RWPE2 (cell line): ENCODE measurements around the gene PTPRC.

Source experiments
- ATAC-seq: fragments of 200-7000 bp; cut with Tn5 transposase; 3 replicates; pipeline ENCODE4 v1.9.1; 2021; ENCODE audit warnings: low read depth
- DNase-seq: peaks from one replicate; pipeline ENCODE4 v3.0.0-alpha.2; 2020; ENCODE audit warnings: low spot score
- H3K27ac ChIP-seq: fragments of 450-650 bp; 2 replicates; pipeline ENCODE4 v1.5.1; 2017; ENCODE audit warnings: mild to moderate bottlenecking; ENCODE audit not compliant: poor library complexity, severe bottlenecking
- H3K27me3 ChIP-seq: fragments of 250-450 bp; sonication (Bioruptor Pico); 2 replicates; pipeline ENCODE4 v1.5.1; 2021; ENCODE audit warnings: mild to moderate bottlenecking, moderate library complexity; ENCODE audit not compliant: insufficient read depth, poor library complexity, severe bottlenecking
- H3K36me3 ChIP-seq: fragments of 250-450 bp; sonication (Bioruptor Pico); 2 replicates; pipeline ENCODE4 v1.5.1; 2020; ENCODE audit warnings: low read depth, mild to moderate bottlenecking, moderate library complexity
- H3K4me1 ChIP-seq: fragments of 250-450 bp; sonication (Bioruptor Pico); 2 replicates; pipeline ENCODE4 v1.5.1; 2021; ENCODE audit warnings: mild to moderate bottlenecking, moderate library complexity; ENCODE audit not compliant: insufficient read depth, poor library complexity, severe bottlenecking
- H3K4me3 ChIP-seq: fragments of 250-450 bp; sonication (Bioruptor Pico); 2 replicates; pipeline ENCODE4 v1.5.1; 2021; ENCODE audit warnings: mild to moderate bottlenecking, moderate library complexity; ENCODE audit not compliant: severe bottlenecking
- H3K9me3 ChIP-seq: fragments of 250-450 bp; sonication (Bioruptor Pico); 2 replicates; pipeline ENCODE4 v1.5.1; 2021; ENCODE audit warnings: mild to moderate bottlenecking, moderate library complexity; ENCODE audit not compliant: severe bottlenecking
- TF ChIP-seq, protein P1 (sequence below): fragments of 450-650 bp; IDR thresholded peaks from one replicate; pipeline ENCODE4 v1.5.1; 2017; ENCODE audit warnings: mild to moderate bottlenecking, moderate library complexity; ENCODE audit not compliant: poor library complexity, severe bottlenecking

PTPRC gene

DNA sequence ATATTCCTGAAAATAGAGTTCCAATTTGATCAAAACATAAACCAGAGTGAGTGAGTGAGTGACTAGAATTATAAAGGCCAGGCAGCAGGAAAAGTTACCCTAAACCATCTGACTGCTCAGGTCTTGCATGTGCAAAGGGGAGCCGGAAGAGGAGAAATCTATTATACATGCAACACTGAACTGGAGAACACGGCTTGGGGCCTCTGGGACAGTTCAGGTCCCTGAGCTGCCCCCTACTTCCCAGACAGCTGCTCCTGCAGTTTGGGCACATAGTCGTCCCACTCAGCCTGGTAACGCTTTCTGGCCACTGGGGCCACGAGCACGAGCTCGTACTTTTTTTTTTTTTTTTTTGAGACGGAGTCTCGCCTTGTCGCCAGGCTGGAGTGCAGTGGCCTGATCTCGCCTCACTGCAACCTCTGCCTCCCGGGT is 40.1 kb downstream of the PTPRC start:
- TF ChIP-seq, protein P1, sequence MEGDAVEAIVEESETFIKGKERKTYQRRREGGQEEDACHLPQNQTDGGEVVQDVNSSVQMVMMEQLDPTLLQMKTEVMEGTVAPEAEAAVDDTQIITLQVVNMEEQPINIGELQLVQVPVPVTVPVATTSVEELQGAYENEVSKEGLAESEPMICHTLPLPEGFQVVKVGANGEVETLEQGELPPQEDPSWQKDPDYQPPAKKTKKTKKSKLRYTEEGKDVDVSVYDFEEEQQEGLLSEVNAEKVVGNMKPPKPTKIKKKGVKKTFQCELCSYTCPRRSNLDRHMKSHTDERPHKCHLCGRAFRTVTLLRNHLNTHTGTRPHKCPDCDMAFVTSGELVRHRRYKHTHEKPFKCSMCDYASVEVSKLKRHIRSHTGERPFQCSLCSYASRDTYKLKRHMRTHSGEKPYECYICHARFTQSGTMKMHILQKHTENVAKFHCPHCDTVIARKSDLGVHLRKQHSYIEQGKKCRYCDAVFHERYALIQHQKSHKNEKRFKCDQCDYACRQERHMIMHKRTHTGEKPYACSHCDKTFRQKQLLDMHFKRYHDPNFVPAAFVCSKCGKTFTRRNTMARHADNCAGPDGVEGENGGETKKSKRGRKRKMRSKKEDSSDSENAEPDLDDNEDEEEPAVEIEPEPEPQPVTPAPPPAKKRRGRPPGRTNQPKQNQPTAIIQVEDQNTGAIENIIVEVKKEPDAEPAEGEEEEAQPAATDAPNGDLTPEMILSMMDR = no peak
- no peaks in the 10 kb centered on the region for H3K36me3 ChIP-seq
- peaks cover 18% of the 10 kb centered on the region for H3K4me1 ChIP-seq
- ATAC-seq (no peak), DNase-seq (no peak)
- H3K27me3 ChIP-seq = no peaks in the 10 kb centered on the region
- H3K27ac ChIP-seq = no peak overlapping the region
- H3K9me3 ChIP-seq = no peaks in the 10 kb centered on the region
- H3K4me3 ChIP-seq = no peak overlapping the region

DNA sequence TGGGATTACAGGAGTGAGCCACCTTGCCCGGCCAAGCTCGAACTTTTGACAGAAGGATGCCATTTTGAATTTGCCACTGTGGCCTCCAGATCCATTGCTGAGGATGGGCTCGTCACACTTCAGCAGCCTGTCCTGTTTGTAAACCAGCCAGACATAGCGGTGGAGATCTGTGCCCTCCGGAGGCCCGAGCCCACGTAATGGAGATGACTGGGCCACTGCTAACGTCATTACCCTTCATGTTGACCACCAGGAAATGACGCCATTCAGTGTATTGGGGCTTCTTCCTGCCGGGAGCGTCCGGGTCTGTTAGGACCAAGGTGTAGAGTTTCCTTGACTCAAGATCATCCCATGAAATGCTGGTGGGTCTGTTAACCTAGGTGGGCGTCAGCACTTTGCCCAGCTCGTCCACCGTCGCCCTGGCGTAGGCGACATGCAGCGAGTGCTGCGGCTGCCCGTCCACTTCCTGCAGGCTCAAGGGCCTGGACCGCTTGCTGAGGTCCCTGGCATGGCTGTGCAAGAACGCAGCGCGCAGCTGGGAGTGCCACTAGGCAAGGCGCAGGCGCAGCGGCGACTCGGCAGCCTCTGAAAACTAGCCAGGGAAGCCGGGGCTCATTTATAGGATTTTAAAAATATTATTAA is 40.8 kb downstream of the PTPRC start:
- TF ChIP-seq, protein P1 = no peak
- H3K9me3 ChIP-seq = no peaks in the 10 kb centered on the region
- H3K36me3 ChIP-seq = no peaks in the 10 kb centered on the region
- H3K27me3 ChIP-seq = no peaks in the 10 kb centered on the region
- H3K4me1 ChIP-seq = peaks cover 18% of the 10 kb centered on the region
- DNase-seq = no peak
- H3K4me3 ChIP-seq = no peak overlapping the region
- H3K27ac ChIP-seq = no peak overlapping the region
- no peak for ATAC-seq

DNA sequence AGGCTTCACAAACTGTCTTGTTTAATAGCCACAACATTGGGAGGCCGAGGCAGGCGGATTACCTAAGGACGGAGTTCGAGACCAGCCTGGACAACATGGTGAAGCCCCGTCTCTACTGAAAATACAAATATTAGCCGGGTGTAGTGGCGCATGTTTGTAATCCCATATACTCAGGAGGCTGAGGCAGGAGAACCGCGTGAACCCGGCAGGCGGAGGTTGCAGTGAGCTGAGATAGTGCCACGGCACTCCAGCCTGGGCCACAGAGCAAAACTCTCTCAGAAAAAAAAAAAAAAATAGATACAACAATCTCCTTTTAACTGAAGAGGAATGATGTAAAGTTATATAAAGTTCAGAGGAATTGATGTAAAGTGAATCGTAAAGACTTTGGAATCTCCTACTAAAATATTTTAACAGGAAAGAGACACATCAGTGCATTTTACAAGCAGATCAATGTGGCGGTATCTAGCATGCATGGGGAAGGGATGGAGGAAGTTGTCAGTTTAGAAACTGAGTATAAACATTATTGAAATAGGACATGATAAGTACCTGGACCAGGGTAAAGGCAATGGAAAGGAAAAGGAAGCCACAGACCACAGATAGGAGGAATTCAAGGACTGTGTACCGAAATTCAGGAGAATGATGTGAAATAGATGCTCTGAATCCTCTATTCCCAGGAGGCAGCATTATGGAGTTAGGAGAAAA is 41.5 kb downstream of the PTPRC start:
- DNase-seq (no peak), ATAC-seq (no peak)
- Histone ChIP-seq H3K27ac (no peak overlapping the region), H3K9me3 (no peaks in the 10 kb centered on the region), H3K36me3 (no peaks in the 10 kb centered on the region), H3K27me3 (no peaks in the 10 kb centered on the region), H3K4me3 (no peak overlapping the region), H3K4me1 (peaks cover 18% of the 10 kb centered on the region)
- TF ChIP-seq, protein P1 = no peak

DNA sequence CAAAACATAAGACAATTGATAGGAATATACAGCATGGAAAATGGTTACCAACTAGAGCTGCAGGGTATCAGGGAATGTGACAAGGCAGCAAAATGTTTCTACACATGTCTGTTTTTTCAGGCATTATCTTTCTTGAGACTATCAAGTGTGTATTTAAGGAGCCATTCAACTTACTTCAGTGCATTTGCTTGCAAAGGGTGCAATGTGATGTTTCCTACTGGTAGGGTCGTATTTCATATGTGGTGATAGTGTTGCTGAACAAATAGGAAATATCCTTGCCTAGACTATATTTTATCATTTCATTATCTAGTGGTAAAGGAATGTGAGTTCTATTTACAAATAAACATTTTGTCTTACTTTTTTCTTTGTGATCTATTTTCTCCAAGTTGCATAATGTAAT is 42.4 kb downstream of the PTPRC start:
- H3K36me3 ChIP-seq = no peaks in the 10 kb centered on the region
- no peak for ATAC-seq
- no peak overlapping the region for H3K4me3 ChIP-seq

More for the DNA sequence above, 42.4 kb downstream of the PTPRC start:
- DNase-seq = no peak
- Histone ChIP-seq H3K27ac (peak overlapping the region; percentile 71), H3K4me1 (peaks cover 22% of the 10 kb centered on the region), H3K9me3 (no peaks in the 10 kb centered on the region), H3K27me3 (no peaks in the 10 kb centered on the region)
- TF ChIP-seq, protein P1 = no peak
